ENCODE results near the gene OPRPN.

OPRPN gene, protein sequence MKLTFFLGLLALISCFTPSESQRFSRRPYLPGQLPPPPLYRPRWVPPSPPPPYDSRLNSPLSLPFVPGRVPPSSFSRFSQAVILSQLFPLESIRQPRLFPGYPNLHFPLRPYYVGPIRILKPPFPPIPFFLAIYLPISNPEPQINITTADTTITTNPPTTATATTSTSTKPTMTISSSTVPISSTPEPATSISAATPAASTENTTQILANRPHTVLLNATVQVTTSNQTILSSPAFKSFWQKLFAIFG

DNA sequence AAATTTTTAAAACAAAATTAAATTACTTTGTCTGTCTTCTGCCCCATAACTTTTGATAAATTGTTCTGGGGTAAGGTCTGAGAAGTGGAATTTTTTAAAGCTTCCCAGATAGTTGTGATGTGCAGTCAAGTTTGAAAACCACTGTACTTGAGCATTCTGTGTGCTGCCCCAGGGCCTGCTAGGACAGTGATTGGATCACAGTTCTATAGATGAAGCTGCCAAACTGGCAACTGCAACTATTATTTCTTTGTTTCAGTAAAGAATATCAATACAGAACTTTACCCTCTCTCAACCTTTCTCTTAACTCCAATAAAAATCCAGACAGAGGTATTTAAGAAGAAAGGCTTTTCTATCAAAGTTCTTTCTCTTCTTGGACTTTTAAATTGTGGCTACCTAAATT is at the start of gene OPRPN:
OPRPN (plus strand) TSS at position 361 of the 400 bp plus-strand sequence. CDS start 1,346 bp downstream, outside the sequence.
- in situ Hi-C loops (cut with MboI; ENCODE audit: low sequenced_read_pairs): no loop called here

DNA sequence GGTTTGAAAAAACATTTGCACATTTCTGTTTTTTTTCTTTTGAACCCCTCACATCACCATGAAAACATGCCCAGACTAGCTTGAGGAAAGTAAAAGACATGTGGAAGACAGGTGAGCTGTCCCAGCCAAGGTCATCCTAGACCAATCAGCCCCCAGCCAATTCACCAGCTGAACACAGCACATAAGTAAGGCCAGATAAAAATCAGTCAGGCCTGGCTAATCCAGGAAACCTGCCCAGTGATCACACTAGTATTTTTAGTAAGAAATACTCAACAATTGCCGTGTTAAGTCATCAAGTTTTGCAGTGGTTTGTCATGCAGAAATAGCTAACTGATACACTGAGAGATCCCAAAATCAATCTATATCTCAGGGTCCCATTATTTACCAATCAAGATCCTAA is 41.6 kb upstream of the OPRPN start:
- in situ Hi-C loops (cut with MboI; ENCODE audit: low sequenced_read_pairs): no loop called here

DNA sequence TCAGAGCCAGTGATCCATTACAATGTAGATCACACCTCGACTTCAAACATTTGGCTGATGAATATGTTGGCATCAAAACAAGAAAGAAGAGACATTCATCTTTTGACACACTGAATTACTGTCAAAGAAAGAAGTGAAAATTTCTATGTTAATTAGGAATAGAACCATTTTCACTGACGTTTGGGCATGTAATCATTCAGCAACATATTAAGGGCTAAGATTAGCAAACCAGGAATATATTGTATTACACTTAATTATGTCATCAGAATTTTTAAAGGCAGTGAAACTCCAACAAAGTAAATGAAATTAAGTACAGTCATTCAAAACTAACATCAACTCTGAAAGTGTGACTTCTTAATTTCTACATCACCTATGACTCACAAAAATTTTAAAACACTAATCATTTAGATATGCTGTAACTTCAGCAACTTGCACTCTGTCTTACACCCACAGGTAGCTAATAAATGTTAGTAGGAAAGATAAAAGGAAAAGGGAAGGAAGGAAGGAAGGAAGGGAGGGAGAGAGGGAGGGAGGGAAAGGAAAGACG is 38.6 kb upstream of the OPRPN start:
- in situ Hi-C loops (cut with MboI; ENCODE audit: low sequenced_read_pairs): no loop called here

DNA sequence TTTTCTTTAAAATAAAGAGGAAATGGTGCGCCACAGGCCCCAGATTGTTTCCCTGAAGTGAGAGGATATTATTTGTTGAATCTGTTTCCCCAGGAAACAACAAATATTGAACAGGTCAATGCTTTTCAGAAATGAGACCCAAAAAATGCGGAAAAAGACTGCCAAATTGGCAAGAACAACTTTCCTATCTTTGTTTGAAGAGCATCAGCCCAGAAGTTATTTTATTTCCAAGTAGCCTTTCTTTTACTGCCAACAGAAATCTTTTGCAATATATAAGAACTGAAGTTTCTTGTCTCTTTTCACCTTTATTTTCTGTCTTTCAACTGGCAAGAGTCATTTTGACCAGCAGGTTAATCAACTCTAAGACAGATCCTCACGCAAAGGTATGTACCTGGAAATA is 37.3 kb upstream of the OPRPN start, which contains the start of gene SMR3A:
SMR3A (plus strand) TSS at position 301 of the 400 bp plus-strand sequence. CDS start 1,356 bp downstream, outside the sequence.
- in situ Hi-C loops (cut with MboI; ENCODE audit: low sequenced_read_pairs): no loop called here

DNA sequence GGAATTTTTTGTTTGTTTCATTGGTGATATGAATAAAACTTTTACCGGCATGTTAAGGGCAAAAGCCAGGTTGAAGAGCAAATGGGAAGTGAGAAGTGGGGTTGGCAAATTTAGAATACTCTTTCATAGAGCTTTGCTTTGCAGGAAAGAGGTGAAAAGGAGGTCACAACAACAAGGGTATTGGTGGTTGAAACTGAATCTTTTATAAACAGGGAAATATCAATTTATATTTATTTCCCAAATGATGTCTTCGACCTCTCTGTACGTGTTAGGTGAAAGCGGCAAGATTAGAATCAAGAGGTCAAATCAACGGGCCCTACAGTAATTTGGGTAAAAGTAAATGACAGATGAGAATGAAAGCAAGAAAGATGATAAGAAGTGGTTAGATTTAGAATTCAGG is 33.7 kb upstream of the OPRPN start:
- in situ Hi-C loops (cut with MboI; ENCODE audit: low sequenced_read_pairs): no loop called here

DNA sequence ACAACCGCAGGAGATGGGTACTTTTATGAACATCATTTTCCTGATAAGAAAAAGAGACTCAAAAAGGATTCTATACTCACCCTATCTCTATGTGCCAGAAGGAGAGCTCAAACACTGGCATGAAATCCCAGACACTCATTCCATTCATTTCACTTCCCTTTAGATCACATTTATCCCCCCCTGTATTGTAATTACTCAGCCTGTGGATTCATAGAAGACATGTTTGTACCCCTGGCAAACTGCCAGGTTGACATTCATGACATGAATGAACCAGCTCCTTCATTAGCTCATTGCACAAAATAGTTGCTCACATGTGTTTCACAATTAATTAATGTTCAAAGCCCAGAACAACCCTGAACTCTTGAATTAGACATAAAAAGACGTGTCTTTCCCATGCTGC is 32.3 kb upstream of the OPRPN start:
- in situ Hi-C loops (cut with MboI; ENCODE audit: low sequenced_read_pairs): no loop called here

DNA sequence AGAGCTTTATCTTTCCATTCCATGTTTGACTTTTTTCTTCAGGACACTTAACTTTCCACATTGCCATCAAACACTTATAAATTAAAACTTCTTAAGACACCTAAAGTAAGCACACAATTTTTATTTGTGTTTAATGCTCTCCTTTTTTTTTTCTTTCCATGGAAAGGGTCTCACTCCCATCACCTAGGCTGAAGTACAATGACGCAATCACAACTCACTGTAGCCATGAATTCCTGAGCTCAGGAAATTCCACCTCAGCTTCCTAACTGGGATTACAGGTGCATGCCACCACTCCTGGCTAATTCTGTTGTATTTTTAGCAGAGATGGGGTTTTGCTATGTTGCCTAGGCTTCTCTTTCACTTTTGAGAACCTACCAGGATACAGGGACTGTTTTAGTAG is 29.9 kb upstream of the OPRPN start:
- in situ Hi-C loops (cut with MboI; ENCODE audit: low sequenced_read_pairs): no loop called here

DNA sequence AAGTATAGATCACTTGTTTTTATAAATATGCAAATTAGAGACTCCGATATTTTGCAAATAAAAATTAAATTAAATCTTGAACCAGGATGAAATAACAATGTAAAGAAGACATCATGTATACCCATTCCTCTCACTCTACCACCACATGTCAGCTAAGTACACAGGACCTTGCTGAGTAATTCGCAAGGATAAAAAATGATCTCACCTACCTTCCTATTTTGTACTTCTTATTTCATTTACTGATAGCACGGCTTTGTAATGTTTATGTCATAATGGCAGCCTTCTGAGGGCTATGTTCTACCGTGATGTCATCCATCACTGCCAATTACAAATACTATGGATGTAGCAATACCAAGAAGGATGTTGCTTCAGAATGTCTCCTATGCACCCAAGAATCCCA is 25.8 kb upstream of the OPRPN start:
- in situ Hi-C loops (cut with MboI; ENCODE audit: low sequenced_read_pairs): no loop called here

DNA sequence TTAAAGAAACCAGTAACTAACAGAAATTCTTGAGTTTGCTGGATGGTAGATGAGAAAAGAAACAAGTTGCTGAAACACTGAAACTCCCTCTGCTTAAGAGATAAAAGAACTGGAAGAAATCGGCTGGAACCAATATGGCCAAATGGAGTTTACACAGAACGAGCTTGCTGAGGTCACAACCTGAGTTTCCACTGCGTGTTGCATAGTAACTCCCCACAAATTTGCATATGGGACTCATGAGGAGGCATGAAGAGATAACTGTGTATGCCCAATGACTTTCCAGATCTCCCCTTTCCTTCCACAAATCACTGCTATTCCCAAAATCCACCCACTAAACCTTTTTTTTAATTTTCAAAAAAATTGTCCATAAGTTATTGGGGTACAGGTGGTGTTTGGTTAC is 25.0 kb upstream of the OPRPN start:
- in situ Hi-C loops (cut with MboI; ENCODE audit: low sequenced_read_pairs): no loop called here

DNA sequence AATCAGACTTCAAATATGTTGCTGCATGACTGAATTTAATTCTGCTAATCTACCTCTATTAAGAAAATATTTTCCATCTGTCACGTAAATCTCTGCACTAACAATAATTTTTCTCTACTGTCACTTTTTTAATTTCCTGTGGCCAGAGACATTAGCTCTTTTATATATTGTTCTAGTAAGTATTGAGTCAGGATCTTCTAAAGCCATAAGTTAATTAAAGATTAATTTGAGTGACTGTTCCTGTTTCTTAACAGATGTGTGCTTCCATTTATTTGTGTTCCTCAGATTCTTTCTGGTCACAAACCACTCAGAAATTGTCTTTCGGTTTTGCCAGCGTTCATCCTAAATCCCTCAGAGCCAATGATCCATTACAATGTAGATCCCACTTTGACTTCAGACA is 17.2 kb upstream of the OPRPN start:
- in situ Hi-C loops (cut with MboI; ENCODE audit: low sequenced_read_pairs): no loop called here

DNA sequence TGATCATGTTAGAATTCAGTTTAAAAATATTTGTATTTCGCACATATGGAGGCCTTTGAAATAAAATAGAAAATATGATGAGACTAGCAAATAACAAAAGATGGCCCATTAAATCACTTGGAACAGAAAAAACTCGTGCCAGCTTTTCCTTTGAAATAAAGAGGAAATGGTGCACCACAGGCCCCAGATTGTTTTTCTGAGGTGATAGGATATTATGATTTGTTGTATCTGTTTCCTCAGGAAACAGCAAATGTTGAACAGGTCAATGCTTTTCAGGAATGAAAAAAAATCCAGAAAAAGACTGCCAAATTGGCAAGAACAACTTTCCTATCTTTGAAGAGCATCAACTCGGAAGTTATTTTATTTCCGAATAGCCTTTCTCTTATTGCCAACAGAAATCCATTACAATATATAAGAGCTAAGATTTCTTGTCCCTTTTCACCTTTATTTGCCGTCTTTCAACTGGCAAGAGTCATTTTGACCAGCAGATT is 15.0 kb upstream of the OPRPN start, which contains the start of gene SMR3B:
SMR3B (plus strand) TSS at position 441 of the 491 bp plus-strand sequence. CDS start 1,380 bp downstream, outside the sequence.
- in situ Hi-C loops (cut with MboI; ENCODE audit: low sequenced_read_pairs): no loop called here

DNA sequence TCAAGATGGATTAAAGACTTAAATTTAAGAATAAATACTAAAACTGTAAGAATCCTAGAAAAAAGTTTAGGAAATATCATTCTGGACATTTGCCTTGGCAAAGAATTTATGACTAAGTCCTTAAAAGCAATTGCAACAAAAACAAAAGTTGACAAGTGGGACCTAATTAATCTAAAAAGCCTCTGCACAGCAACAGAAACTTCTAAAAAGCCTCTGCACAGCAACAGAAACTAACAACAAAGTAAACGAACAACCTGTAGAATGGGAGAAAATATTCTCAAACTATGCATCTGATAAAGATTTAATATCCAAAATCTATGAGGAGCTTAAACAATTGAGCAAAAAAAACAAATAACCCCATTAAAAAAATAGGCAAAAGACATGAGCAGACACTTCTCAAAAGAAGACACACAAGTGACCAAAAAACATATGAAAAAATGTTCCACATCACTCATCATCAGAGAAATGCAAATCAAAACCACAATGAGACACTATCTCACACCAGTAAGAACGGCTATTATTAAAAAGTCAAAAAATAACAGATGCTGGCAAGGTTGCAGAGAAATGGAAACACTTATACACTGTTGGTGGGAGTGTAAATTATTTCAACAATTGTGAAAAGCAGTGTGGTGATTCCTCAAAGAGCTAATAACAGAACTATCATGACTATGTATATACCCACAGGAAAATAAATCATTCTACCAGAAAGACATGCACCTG is 5.5 kb upstream of the OPRPN start:
- in situ Hi-C loops (cut with MboI; ENCODE audit: low sequenced_read_pairs): no loop called here

DNA sequence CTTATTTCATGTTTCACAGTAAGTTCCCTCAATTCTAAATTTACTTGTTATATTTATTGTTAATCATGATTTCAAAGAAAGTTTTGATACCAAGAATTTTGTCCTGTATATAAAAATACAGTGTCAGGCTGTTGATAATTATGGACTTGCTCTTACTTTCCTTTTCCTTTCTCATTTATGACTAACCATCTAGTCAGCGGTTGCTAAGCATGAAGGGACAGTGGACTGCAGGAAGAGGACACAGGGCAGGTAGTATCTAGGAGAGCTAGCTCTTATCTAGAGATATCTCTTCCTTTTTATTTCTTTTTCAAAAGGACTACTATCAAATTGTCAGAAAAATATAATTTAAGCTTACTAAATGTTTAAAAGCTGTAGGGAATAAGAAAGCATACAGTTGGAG is 1.6 kb downstream of the OPRPN start:
- in situ Hi-C loops (cut with MboI; ENCODE audit: low sequenced_read_pairs): no loop called here

DNA sequence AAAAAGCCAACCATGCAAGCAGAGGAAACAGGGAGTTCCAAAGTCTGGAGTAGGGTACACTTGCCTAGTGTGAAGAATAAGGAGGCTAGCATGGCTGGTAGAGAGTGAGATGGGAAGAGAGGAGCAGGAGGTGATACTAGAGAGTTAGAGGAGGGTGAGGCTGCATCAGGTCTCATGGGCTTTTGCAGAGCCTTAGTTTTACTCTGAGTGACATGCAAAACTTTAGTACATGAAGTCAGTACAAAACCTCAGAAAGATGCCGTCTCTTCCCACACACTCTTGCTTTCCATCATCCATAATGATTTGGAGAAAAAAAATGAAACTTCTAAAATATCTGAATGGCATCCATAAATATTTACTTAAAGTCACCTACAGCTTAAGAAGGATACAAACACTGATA is 5.0 kb downstream of the OPRPN start:
- in situ Hi-C loops (cut with MboI; ENCODE audit: low sequenced_read_pairs): no loop called here

DNA sequence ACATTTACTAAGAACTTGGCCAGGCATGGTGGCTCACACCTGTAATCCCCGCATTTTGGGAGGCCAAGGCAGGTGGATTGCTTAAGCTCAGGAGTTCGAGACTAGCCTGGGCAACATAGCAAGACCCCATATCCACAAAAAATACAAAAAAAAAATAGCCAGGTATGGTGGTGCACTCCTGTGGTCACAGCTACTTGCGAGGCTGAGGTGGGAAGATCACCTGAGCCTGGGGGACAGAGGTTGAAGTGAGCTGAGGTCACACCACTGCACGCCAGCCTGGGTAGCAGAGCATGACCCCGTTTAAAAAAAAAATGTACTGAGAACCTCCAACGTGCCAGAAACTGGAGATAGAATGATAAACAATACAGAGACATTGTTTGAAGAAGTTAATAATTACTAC is 8.0 kb downstream of the OPRPN start:
- in situ Hi-C loops (cut with MboI; ENCODE audit: low sequenced_read_pairs): no loop called here

DNA sequence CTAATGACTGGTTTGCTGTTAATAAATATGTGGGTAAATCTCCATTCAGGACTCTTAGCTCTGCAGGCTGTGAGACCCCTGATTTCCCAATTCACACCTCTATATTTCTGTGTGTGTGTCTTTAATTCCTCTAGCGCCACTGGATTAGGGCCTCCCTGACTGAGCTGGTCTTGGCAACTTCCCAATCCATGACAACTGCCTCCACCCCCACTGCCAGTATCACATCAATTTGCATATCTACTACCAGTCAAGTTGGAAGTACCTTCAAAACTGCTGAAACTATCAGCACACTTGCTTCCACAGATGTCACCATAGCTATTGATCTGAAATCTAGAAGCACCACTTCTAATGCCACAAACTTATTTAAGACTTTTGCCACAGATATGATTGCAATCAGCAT is 27.6 kb downstream of the OPRPN start:
- in situ Hi-C loops (cut with MboI; ENCODE audit: low sequenced_read_pairs): no loop called here

DNA sequence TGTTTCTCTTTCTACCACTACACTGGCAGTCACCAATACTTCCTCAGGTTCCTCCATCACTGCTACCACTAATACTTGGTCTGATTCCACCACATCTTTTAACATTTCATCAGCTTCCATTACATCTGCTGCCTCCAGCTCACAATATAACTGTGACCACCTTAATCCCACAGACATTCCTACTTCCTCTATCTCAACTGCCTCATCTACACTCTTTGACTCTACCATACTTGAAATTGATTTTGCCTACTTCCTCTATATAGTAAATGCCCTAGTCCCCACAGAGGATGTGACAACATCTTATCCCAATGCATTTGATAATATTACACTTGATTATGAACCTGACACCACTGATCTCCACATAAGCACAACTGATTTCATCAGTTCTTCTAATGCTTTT is 29.0 kb downstream of the OPRPN start:
- in situ Hi-C loops (cut with MboI; ENCODE audit: low sequenced_read_pairs): no loop called here

DNA sequence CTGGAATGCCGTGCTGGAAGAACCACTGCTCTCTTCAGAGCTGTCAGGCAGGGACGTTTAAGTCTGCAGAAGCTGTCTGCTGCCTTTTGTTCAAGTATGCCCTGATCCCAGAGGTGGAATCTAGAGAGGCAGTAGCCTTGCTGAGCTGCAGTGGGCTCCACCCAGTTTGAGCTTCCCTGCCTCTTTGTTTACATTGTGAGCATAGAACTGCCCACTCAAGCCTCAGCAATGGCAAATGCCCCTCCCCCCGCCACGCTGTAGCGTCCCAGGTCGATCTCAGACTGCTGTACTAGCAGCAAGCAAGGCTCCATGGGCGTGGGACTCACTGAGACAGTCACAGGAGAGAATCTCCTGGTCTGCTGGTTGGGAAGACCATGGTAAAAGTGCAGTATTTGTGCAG is 39.5 kb downstream of the OPRPN start:
- in situ Hi-C loops (cut with MboI; ENCODE audit: low sequenced_read_pairs): no loop called here

DNA sequence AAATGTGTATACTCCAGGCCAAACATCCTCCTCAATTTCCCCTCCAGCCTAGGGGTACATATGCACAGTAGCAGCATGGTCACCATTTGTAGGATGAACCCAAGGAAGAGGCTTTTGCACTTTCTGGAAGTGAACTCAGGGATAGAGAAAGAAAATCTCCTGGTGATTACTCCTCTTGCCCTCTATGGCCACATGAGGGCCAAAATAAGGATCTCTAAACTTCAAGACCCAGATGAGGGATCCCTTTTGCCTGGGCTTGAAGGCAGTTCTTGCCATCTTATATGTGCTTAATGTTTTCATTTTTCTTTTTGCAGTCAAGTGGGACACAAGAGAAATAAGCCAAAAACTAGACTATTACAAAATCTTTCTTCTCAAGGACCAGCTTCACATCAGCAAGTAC is 44.7 kb downstream of the OPRPN start:
- in situ Hi-C loops (cut with MboI; ENCODE audit: low sequenced_read_pairs): no loop called here

DNA sequence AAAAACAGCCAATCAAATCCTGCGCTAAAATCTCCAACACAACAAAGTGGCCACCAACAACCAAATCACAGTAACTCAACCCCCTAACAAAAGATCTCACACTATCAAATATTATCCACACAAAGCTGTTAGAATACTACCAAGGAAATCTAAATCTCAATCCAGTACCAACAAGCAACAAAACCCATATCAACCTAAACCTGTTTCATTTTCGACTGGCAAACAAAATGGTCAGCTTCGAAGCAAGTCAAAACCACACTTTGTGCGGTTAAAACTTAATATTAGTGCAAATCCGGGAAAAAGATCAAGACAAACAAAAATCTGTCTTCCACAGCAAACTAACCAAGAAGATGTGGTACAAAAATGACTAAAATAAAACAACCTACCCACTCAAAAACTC is 45.6 kb downstream of the OPRPN start:
- in situ Hi-C loops (cut with MboI; ENCODE audit: low sequenced_read_pairs): no loop called here

DNA sequence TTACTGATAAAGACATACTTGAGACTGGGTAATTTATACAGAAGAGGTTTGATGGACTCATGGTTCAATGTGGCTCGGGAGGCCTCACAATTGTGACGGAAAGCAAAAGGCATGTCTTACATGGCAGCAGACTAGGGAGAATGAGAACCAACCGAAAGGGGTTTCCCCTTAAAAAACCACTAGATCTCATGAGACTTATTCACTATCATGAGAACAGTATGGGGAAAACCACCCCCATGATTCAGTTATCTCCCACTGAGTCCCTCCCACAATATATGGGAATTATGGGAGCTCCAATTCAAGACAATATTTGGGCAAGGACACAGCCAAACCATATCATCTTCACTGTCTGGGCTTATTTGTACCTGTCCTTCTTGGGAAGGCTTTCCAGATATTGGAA is 51.5 kb downstream of the OPRPN start:
- in situ Hi-C loops (cut with MboI; ENCODE audit: low sequenced_read_pairs): no loop called here

DNA sequence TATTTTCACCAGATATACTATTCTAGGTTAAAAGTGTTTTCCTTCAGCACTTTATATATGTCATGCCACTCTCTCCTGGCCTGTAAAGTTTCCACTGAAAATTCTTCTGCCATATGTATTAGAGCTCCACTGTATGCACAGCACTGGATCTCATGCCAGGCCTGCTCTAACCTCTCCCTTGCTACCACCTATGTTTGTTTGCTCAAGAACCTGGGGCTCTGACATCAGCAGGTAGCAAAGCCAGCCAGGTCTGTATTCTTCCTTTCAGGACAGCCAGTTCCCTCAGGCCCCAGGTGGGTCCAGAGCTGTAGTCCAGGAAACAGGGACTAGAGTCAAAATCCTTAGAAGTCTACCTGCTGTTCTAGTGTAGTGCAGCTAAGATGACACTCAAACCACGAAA is 55.2 kb downstream of the OPRPN start:
- in situ Hi-C loops (cut with MboI; ENCODE audit: low sequenced_read_pairs): no loop called here

Data from HL-60/S4 treated with retinoic acid at 250 ng/mL for 4 days and 3 days (cell line).